Large intestine (tissue), 3 donors: ENCODE results near the gene EMC8. TPM values are rescaled to one million over a fixed set of nuclear protein-coding genes. Genes with fewer than 3 reads are reported as not detected.

Source experiments
- DNase-seq, 2 donors: peaks; one replicate each; pipeline versions ENCODE4 v3.0.0 to v3.0.0-alpha.2; 2013
- H3K27ac ChIP-seq: one replicate; pipeline ENCODE4 v1.5.1; 2013; ENCODE audit warnings: low read length
- H3K27me3 ChIP-seq: 2 replicates; pipeline ENCODE4 v1.6.1; 2013; ENCODE audit warnings: low read length; ENCODE audit not compliant: control insufficient read depth, insufficient read depth
- H3K36me3 ChIP-seq: 2 replicates; pipeline ENCODE4 v1.6.1; 2013; ENCODE audit warnings: low read length; ENCODE audit not compliant: control insufficient read depth, insufficient read depth
- H3K4me1 ChIP-seq: one replicate; pipeline ENCODE4 v1.6.1; 2013; ENCODE audit warnings: low read length; ENCODE audit not compliant: control insufficient read depth, insufficient read depth
- H3K4me3 ChIP-seq: one replicate; pipeline ENCODE4 v1.5.1; 2013; ENCODE audit warnings: low read length
- H3K9me3 ChIP-seq: one replicate; pipeline ENCODE4 v1.6.1; 2013; ENCODE audit warnings: mild to moderate bottlenecking, low read depth, low read length, moderate library complexity; ENCODE audit not compliant: control insufficient read depth
- WGBS: methylation state at CpG from one replicate; pipeline ENCODE4 v1.1.5; 2013; ENCODE audit warnings: low lambda C conversion rate; ENCODE audit not compliant: insufficient coverage; 5-methylcytosine and 5-hydroxymethylcytosine counted together
- polyA plus RNA-seq: library from polyadenylated mRNA; unstranded; fragments of 120-200 nt; gene quantifications from one replicate; pipeline ENCODE4 v1.2.1, GENCODE V29; 2013

EMC8 gene
- polyA plus RNA-seq, 1 donor = 25.2 TPM

- 100% methylated on average over 1 of the region's 4 CpGs for WGBS
- no peak for DNase-seq
- peaks cover 33% of the 10 kb centered on the region for H3K36me3 ChIP-seq
- H3K4me3 ChIP-seq = no peak overlapping the region
- H3K9me3 ChIP-seq = no peaks in the 10 kb centered on the region
- peaks cover 16% of the 10 kb centered on the region for H3K4me1 ChIP-seq
- no peaks in the 10 kb centered on the region for H3K27me3 ChIP-seq
- no peak overlapping the region for H3K27ac ChIP-seq
Observed at GRCh38 chr16:85777583-85778310, 21.6 kb downstream of the EMC8 start.

- no peak overlapping the region for H3K4me3 ChIP-seq
- H3K27me3 ChIP-seq = no peaks in the 10 kb centered on the region
- no peak overlapping the region for H3K27ac ChIP-seq
- no peak for DNase-seq
- no CpG with 5 or more reads among the region's 8 CpGs for WGBS
- H3K36me3 ChIP-seq = peaks cover 20% of the 10 kb centered on the region
- no peaks in the 10 kb centered on the region for H3K9me3 ChIP-seq
- H3K4me1 ChIP-seq = no peaks in the 10 kb centered on the region
Observed at GRCh38 chr16:85774811-85775210, 24.5 kb downstream of the EMC8 start.

- DNase-seq = no peak
- H3K4me3 ChIP-seq = no peak overlapping the region
- H3K27ac ChIP-seq = no peak overlapping the region
- peaks cover 13% of the 10 kb centered on the region for H3K36me3 ChIP-seq
- no peaks in the 10 kb centered on the region for H3K27me3 ChIP-seq
- no peaks in the 10 kb centered on the region for H3K9me3 ChIP-seq
- H3K4me1 ChIP-seq = no peaks in the 10 kb centered on the region
- WGBS = 75% methylated on average over 4 of the region's 6 CpGs
Observed at GRCh38 chr16:85774136-85774535, 25.2 kb downstream of the EMC8 start.

GRCh38 chr16:85773044-85773443 is 26.3 kb downstream of the EMC8 start:
- Histone ChIP-seq H3K27me3 (no peaks in the 10 kb centered on the region), H3K9me3 (no peaks in the 10 kb centered on the region), H3K27ac (no peak overlapping the region), H3K36me3 (peaks cover 3% of the 10 kb centered on the region), H3K4me1 (no peaks in the 10 kb centered on the region), H3K4me3 (no peak overlapping the region)
- DNase-seq = no peak
- no CpG with 5 or more reads among the region's 6 CpGs for WGBS

- Histone ChIP-seq H3K9me3 (no peaks in the 10 kb centered on the region), H3K27ac (no peak overlapping the region), H3K4me1 (no peaks in the 10 kb centered on the region), H3K36me3 (no peaks in the 10 kb centered on the region), H3K27me3 (peaks cover 6% of the 10 kb centered on the region), H3K4me3 (no peak overlapping the region)
- 94% methylated on average over 5 of the region's 6 CpGs for WGBS
- DNase-seq = no peak
Observed at GRCh38 chr16:85770741-85771140, 28.6 kb downstream of the EMC8 start.

GRCh38 chr16:85768199-85768598 is 31.1 kb downstream of the EMC8 start:
- DNase-seq = no peak

GRCh38 chr16:85767531-85767930 is 31.8 kb downstream of the EMC8 start:
- DNase-seq = no peak
- Histone ChIP-seq H3K4me1 (no peaks in the 10 kb centered on the region), H3K9me3 (no peaks in the 10 kb centered on the region), H3K27ac (no peak overlapping the region), H3K27me3 (peaks cover 19% of the 10 kb centered on the region), H3K36me3 (no peaks in the 10 kb centered on the region), H3K4me3 (no peak overlapping the region)
- WGBS = 20% methylated on average over 1 of the region's 8 CpGs

More at GRCh38 chr16:85768199-85768598, 31.1 kb downstream of the EMC8 start:
- Histone ChIP-seq H3K4me1 (no peaks in the 10 kb centered on the region), H3K36me3 (no peaks in the 10 kb centered on the region), H3K4me3 (no peak overlapping the region), H3K9me3 (no peaks in the 10 kb centered on the region), H3K27me3 (peaks cover 14% of the 10 kb centered on the region), H3K27ac (no peak overlapping the region)
- no CpG with 5 or more reads among the region's 2 CpGs for WGBS

- no peak for DNase-seq
- no CpG with 5 or more reads among the region's 8 CpGs for WGBS
- peaks cover 19% of the 10 kb centered on the region for H3K27me3 ChIP-seq
Observed at GRCh38 chr16:85765767-85766166, 33.6 kb downstream of the EMC8 start.

GRCh38 chr16:85765211-85765610 is 34.1 kb downstream of the EMC8 start:
- Histone ChIP-seq H3K4me1 (no peaks in the 10 kb centered on the region), H3K36me3 (no peaks in the 10 kb centered on the region), H3K27me3 (peaks cover 19% of the 10 kb centered on the region), H3K27ac (no peak overlapping the region), H3K9me3 (no peaks in the 10 kb centered on the region), H3K4me3 (no peak overlapping the region)
- no CpG with 5 or more reads among the region's 8 CpGs for WGBS
- no peak for DNase-seq

More at GRCh38 chr16:85765767-85766166, 33.6 kb downstream of the EMC8 start:
- no peaks in the 10 kb centered on the region for H3K4me1 ChIP-seq
- no peaks in the 10 kb centered on the region for H3K36me3 ChIP-seq
- no peaks in the 10 kb centered on the region for H3K9me3 ChIP-seq
- no peak overlapping the region for H3K27ac ChIP-seq
- H3K4me3 ChIP-seq = no peak overlapping the region

GRCh38 chr16:85763616-85764015 is 35.7 kb downstream of the EMC8 start:
- Histone ChIP-seq H3K9me3 (no peaks in the 10 kb centered on the region), H3K27ac (no peak overlapping the region), H3K36me3 (no peaks in the 10 kb centered on the region), H3K4me3 (no peak overlapping the region), H3K27me3 (peaks cover 28% of the 10 kb centered on the region), H3K4me1 (no peaks in the 10 kb centered on the region)
- WGBS = no CpG with 5 or more reads among the region's 2 CpGs
- no peak for DNase-seq

GRCh38 chr16:85762970-85763369 is 36.4 kb downstream of the EMC8 start:
- no CpG with 5 or more reads among the region's 12 CpGs for WGBS
- no peaks in the 10 kb centered on the region for H3K4me1 ChIP-seq
- H3K4me3 ChIP-seq = no peak overlapping the region
- H3K9me3 ChIP-seq = no peaks in the 10 kb centered on the region
- no peaks in the 10 kb centered on the region for H3K36me3 ChIP-seq
- no peak overlapping the region for H3K27ac ChIP-seq
- DNase-seq = no peak
- H3K27me3 ChIP-seq = peaks cover 28% of the 10 kb centered on the region
